GM19351 (cell line): ENCODE measurements around the gene LCE3E.

Experiments used
- ATAC-seq: cut with Tn5 transposase; IDR thresholded peaks from one replicate; pipeline ENCODE4 v1.9.1; 2021; ENCODE audit warnings: mild to moderate bottlenecking, moderate library complexity; ENCODE audit not compliant: unreplicated experiment

The LCE3E gene

GRCh38 chr1:152517237-152517811 is 49.3 kb downstream of the LCE3E start:
- ATAC-seq: no peak

GRCh38 chr1:152516082-152516481 is 50.5 kb downstream of the LCE3E start:
- no peak for ATAC-seq
